Measurements from ENCODE around the gene PLET1.

- no peak for TF ChIP-seq CTCF (IDR thresholded peaks at IDR 0.05; ENCODE audit: insufficient read depth, low read length)
- TF ChIP-seq POLR2AphosphoS5 (IDR thresholded peaks at IDR 0.05; ENCODE audit: low read depth) = no peak
- TF ChIP-seq, protein P1, sequence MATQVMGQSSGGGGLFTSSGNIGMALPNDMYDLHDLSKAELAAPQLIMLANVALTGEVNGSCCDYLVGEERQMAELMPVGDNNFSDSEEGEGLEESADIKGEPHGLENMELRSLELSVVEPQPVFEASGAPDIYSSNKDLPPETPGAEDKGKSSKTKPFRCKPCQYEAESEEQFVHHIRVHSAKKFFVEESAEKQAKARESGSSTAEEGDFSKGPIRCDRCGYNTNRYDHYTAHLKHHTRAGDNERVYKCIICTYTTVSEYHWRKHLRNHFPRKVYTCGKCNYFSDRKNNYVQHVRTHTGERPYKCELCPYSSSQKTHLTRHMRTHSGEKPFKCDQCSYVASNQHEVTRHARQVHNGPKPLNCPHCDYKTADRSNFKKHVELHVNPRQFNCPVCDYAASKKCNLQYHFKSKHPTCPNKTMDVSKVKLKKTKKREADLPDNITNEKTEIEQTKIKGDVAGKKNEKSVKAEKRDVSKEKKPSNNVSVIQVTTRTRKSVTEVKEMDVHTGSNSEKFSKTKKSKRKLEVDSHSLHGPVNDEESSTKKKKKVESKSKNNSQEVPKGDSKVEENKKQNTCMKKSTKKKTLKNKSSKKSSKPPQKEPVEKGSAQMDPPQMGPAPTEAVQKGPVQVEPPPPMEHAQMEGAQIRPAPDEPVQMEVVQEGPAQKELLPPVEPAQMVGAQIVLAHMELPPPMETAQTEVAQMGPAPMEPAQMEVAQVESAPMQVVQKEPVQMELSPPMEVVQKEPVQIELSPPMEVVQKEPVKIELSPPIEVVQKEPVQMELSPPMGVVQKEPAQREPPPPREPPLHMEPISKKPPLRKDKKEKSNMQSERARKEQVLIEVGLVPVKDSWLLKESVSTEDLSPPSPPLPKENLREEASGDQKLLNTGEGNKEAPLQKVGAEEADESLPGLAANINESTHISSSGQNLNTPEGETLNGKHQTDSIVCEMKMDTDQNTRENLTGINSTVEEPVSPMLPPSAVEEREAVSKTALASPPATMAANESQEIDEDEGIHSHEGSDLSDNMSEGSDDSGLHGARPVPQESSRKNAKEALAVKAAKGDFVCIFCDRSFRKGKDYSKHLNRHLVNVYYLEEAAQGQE (IDR thresholded peaks at IDR 0.05; ENCODE audit: insufficient replicate concordance, low read depth) = no peak
- TF ChIP-seq GABPA (IDR thresholded peaks at IDR 0.05; ENCODE audit: low read depth) = no peak
Observed at GRCh38 chr11:112226831-112227401, 33.7 kb downstream of the PLET1 start.

All from HL-60 (cell line).